ENCODE results near the gene SRD5A3.

GRCh38 chr4:55358668-55359067 lies 12.6 kb downstream of the SRD5A3 start:
- TF ChIP-seq POLR2AphosphoS5 (IDR thresholded peaks at IDR 0.05) (peak; percentile 14 to 45), POLR2A (IDR thresholded peaks at IDR 0.05; ENCODE audit: low read depth) (no peak), CTCF (IDR thresholded peaks at IDR 0.05) (no peak)
